ENCODE data around the gene LDHD. TPM values are rescaled to one million over a fixed set of nuclear protein-coding genes. Genes with fewer than 3 reads are reported as not detected.

Gene LDHD
- polyA plus RNA-seq, 1 donor, result 3.0 TPM

DNA sequence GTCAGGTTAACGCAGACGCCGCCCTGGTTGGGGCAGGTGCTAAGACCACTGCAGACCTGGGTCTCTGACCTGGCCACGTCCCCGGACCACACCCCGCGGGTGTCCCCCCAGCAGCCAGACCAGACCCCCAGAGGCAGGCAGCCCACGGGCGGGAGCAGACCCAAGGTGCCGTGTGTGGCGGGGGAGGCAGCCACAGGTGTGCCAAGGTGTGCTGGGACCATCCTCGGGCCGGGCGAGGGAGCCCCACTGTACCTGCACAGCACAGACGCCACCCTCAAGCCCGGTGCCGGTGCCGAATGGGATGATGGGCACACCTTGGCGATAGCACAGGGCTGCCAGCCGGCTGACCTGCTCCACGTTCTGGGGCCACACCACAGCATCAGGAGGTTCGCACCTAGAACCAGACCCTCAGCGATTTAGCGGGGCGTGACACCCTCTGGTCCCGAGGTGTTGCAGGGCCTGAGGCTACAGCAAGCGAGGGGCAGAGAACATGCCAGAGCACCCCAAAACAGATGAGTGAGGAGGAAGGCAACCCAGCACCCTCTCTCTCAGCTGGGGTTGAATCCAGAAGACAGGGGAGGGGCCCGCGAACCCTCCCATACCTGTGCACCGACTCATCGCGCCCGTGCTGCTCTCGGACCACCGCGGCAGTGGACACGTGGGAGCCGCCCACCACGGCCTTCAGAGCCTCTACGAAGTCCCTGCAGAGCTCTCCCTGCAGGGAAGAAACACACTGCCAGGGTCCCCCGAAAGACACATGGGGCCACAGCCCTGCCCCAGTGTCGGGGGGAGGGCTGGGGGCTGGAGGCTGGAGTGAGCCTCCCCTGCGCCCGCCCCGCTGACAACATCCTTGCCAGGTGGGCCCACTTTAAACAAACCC, 1.4 kb downstream of the LDHD start:
- no peak for DNase-seq (ENCODE audit: low read depth)

- no peak for DNase-seq (ENCODE audit: low read depth)
Measured at GRCh38 chr16:75114179-75114945, 2.2 kb downstream of the LDHD start.

GRCh38 chr16:75113541-75114121, 2.9 kb downstream of the LDHD start:
- no peak for DNase-seq (ENCODE audit: low read depth)

DNA sequence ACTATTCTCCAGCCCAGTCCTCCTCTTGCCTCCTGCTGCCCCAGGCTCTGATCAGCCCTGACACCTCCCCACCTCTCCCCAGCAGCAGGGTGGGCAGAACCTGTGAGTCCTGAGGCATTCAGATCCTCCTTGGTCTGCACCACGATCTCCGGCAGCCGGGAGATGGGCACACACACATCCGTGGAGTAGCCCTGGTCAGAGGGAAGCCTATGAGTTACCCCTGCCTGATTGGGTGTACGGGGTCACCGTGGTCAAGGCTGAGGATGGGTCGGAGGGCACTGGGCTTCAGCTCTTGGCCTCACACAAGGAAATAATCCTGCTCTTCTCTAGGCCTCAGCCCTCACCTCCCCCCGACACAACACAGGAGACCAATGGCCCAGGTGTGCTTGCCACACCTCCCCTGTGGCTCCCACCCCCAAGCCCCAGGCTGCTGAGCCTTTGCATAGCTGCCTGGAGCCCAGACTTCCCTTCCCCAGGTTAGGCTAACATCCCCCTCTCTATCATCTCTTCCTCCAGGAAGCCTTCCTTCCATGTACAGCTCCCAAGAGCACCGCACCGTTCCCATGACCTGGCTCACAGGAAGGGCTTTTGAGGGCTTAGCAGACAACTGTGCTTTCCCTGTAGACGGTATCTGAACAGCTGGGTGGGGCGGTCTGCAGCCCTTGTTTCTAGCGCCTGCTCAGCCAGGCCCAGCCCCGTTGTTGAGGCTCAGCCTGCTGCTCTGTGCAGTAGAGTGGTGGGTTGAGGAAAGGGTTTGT, 3.7 kb downstream of the LDHD start:
- DNase-seq (ENCODE audit: low read depth), result no peak

- no peak for DNase-seq (ENCODE audit: low read depth)
Measured at GRCh38 chr16:75111961-75112733, 4.4 kb downstream of the LDHD start.

GRCh38 chr16:75111514-75111940, 5.1 kb downstream of the LDHD start:
- no peak for DNase-seq (ENCODE audit: low read depth)

GRCh38 chr16:75110637-75111513, 5.7 kb downstream of the LDHD start:
- peak; percentile 72 for DNase-seq (ENCODE audit: low read depth)

- DNase-seq (ENCODE audit: low read depth), result no peak
Measured at GRCh38 chr16:75109732-75110243, 6.8 kb downstream of the LDHD start.

DNA sequence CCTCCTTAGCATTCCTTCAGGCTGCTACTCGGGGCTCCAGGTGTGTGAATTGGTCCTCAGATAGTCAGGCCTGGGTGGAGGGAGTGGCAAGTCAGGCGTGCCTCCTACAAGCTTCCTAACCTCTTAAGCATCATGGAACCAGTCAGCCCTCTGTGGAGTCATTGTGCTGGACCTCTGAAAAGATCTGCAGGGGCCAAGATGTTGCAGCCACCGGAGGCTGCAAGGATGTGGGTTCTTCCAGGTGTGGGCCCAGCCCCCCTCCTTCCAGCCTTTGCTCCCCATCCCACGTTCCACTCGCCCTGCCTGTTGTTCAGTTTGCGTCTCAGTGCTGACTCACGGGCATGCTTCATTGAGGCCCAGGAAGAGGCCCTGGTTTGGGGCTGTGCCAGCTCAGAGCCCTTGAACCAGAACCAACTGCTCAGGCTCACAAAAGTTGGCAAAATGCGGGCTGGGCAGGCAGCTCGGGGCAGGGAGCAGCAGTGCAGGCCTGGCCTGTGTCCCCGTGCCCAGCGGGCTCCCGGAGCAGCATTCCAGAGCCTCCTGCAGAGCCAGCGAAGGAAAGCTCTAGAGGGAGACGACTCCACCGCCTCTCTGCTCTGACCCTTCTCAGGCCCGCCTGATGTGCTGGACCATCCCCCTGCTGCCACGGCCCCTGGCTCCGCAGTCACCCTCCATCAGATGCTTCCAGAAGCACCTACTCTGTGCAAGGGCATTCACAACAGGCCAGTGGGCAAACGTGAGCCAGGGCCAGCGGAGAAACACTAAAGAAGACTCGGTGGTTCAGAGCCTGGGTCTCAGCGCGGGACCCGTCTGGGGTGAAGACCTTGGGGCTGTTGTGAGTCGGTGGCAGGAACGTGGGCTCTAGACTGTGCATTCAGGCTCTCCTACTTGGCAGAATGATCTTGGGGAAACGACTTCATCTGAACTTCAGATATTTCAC, 7.5 kb downstream of the LDHD start:
- no peak for DNase-seq (ENCODE audit: low read depth)

GRCh38 chr16:75107505-75107904, 9.1 kb downstream of the LDHD start:
- DNase-seq (ENCODE audit: low read depth), result no peak

GRCh38 chr16:75106351-75107274, 10.0 kb downstream of the LDHD start:
- no peak for DNase-seq (ENCODE audit: low read depth)

GRCh38 chr16:75105306-75106061, 11.1 kb downstream of the LDHD start:
- no peak for DNase-seq (ENCODE audit: low read depth)

DNA sequence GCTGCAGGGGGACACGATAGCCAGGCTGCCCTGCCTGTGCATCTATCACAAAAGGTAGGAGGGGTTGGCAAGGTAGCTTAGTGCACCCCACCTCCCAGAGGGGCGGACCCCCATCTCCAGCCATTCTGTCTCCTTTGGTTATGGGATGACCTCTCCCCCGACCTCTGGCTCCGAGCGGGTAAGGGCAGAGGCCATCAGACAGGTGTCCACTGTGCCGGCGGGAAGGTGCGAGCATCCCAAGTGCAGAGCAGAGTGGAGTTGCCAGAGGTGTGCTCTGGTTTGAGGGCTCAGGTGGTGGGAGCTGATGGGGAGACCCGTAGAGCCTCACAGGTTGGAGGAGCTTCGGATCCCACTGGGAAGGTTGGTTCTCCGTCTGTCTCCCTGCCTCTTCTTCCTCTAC, 11.7 kb downstream of the LDHD start:
- DNase-seq (ENCODE audit: low read depth), result no peak

DNA sequence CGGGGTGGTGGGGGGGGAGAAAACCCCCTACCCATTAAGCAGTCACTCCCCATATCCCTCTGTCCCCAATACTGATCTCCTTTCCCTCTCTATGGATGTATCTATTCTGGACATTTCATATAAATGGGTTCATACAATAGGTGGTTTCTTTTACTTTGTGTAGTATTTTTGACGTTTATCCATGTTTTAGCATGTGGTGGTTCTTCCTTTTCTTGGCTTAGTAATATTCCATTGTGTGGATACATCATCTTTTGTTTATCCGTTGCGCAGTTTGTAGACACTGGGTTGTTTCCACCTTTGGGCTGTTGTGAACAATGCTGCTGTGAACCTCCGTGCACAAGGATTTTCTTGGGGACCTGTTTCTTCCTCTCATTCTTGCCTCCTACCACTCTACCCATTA, 12.6 kb downstream of the LDHD start:
- no peak for DNase-seq (ENCODE audit: low read depth)

DNA sequence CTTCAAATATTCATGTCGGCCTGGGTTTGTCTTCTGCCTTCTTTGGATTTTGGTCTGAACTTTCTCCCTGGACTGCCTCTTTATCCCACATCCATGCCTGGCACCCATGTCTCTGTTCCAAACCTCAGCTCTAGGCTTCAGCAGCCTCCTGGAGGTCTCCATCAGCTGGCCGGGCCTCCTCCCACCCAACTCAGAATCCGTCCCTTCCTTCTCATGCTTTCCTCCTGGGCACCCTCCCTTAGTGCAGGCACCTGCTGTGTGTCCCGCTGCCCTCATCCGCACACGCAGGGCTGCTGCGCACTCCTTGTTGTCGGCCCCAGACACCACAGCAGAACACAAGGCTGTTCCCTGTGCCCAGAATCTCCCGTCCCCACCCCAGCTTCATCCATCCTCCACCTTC, 14.0 kb downstream of the LDHD start:
- no peak for DNase-seq (ENCODE audit: low read depth)

GRCh38 chr16:75101635-75102034, 14.9 kb downstream of the LDHD start:
- DNase-seq (ENCODE audit: low read depth), result no peak

GRCh38 chr16:75100603-75100990, 16.0 kb downstream of the LDHD start:
- no peak for DNase-seq (ENCODE audit: low read depth)

Measured in forelimb muscle (tissue), 1 donor.